ENCODE measurements around the gene GABRR2. TPM values are rescaled to one million over a fixed set of nuclear protein-coding genes. Genes with fewer than 3 reads are reported as not detected.
"Not testable (repeated sequence)": the region's sequence is repeated elsewhere in the genome, so short reads cannot be mapped to it uniquely, and the experiment has no call there.

The GABRR2 gene
- total RNA-seq, 2 experiments from 2014 or later, result 0.30 to 0.77 TPM

DNA sequence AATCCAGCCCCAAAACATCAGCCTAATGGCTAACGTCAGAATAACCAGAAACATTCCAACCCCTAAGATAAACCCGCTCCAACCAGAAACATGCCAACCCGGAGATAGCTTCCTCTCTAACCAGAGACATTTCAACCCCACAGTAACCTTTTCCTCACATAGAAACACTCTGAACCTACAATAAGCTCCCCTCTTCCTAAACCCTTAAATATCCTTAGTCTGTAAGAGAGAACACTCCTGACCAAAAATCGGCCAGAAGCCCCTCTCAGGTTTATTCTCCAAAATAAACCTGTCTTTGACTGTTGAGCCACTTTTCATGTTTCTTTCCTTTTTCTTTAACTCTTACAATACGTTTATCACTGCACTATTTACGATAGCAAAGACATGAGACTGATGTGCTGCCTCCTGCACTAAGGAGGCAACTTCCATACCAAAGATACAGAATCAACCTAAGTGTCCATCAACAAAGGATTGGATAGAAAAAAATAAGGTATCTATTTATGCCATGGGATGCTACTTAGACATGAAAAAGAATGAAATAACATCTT, 5.0 kb upstream of the GABRR2 start:
- peaks cover 32% of the 10 kb centered on the region for H3K36me3 Mint-ChIP-seq (ENCODE audit: low read depth)

DNA sequence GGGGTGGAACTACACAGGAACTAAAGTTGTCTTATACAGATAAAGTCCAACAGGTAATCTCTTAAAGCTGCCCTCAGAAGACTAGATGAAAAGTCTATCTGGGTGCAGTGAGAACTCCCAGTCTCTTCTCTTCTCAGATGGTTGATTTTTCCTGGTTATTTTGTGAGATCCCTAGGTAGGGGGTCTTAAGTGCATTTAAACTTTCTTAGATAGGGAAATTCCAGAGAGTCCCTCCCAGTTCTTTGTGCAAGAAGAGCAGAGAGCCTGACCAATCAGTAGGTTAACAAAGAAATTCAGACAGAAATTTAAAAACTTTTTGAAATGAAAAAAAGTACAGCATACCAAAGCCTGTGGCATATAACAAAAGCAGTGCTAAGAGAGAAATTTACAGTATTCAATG, 2.0 kb upstream of the GABRR2 start:
- Mint-ChIP-seq H3K27ac (no peak overlapping the region), H3K27me3 (no peaks in the 10 kb centered on the region), H3K4me1 (no peaks in the 10 kb centered on the region), H3K36me3 (ENCODE audit: low read depth) (peaks cover 17% of the 10 kb centered on the region), H3K9me3 (peaks cover 9% of the 10 kb centered on the region), H3K4me3 (no peak overlapping the region)
- ChIA-PET CTCF (no interaction called here), POLR2A (no interaction called here)
- no peak for DNase-seq

More for the DNA sequence above, 5.0 kb upstream of the GABRR2 start:
- CTCF ChIA-PET, result no interaction called here
- POLR2A ChIA-PET, result no interaction called here
- no peak for DNase-seq
- Mint-ChIP-seq H3K27ac (no peak overlapping the region), H3K27me3 (no peaks in the 10 kb centered on the region), H3K4me1 (no peaks in the 10 kb centered on the region), H3K9me3 (peaks cover 9% of the 10 kb centered on the region), H3K4me3 (no peak overlapping the region)

DNA sequence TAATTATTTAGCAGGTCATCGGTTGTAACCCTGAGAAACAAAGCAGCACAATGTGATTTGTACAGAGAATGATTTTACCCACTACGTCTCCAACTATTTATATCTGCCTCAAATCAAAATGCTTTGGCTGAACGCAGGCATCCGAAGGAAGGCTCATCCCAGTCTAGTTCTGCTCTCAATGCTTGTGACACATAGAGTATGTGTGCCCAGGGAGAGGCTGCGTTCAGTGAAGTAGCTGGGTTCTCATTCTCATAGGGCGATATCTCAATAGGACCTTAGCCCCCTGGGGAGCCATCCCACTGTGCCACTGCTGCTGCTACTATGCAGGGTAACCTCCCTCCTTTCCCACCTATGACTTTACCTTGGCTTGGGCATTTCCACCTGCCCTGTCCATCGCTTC, 407 bp downstream of the GABRR2 start:
- Mint-ChIP-seq H3K27me3 (peaks cover 3% of the 10 kb centered on the region), H3K36me3 (ENCODE audit: low read depth) (peaks cover 7% of the 10 kb centered on the region), H3K4me3 (no peak overlapping the region), H3K27ac (no peak overlapping the region), H3K9me3 (peaks cover 3% of the 10 kb centered on the region), H3K4me1 (no peaks in the 10 kb centered on the region)
- CTCF ChIA-PET, result no interaction called here
- POLR2A ChIA-PET, result no interaction called here
- no peak for DNase-seq

DNA sequence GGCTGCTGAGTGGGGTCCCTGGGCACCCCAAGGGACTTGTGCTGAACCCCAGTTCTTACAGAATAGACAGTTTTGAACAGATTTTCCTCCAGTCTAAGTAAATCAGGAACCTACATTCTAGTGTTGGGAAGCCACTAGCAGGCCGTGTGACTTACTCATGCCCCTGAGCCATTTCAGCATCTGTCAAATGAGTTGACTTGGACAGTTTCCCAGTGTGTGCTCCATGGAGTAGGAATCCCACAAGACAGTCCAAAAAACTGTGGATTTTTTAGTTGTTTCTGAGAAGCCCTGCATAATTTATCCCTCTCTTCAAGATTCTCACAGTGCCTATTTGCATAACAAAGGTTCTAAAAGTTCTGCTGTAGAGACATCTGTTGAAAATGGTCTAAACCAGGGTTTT, 2.1 kb downstream of the GABRR2 start:
- peaks cover 5% of the 10 kb centered on the region for H3K36me3 Mint-ChIP-seq (ENCODE audit: low read depth)
- POLR2A ChIA-PET, result no interaction called here
- peaks cover 2% of the 10 kb centered on the region for H3K4me1 Mint-ChIP-seq
- CTCF ChIA-PET, result no interaction called here
- H3K27me3 Mint-ChIP-seq, result peaks cover 3% of the 10 kb centered on the region
- no peak for DNase-seq
- peaks cover under 1% of the 10 kb centered on the region for H3K9me3 Mint-ChIP-seq
- no peak overlapping the region for H3K27ac Mint-ChIP-seq
- no peak overlapping the region for H3K4me3 Mint-ChIP-seq

DNA sequence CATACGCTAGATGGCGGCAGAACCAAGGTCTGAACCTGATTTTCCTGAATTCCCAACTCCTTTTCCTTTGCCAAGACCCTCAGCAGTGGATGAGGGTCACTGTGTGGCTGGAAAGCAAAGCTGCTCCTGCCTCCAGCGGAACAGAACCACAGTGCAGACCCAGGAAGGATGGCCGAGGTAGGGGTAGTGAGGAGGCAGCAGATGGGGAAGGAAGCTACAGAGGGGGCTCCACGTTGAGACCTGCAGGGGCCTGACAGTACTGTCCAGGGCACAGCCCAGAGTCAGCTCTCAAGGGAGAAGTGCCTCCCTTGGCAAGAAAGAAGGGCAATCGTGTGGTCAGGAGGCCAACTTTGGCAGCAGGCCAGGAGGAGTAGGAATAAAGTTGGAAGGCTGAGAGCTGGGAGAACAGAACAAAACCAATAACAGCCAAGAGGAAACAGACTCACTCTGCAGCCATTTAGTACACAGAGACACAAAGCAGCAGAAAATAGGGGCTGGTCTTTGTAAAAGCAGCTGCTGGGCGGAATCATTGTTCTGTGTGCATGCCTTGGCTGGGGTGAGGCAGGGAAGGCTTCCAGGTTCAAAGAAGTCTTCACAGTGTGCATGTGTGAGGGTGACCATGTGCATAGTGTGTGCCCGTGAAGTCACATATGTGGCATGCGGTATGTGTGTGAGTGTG, 3.1 kb downstream of the GABRR2 start:
- no peak for DNase-seq
- H3K27ac Mint-ChIP-seq, result no peak overlapping the region
- peaks cover 3% of the 10 kb centered on the region for H3K27me3 Mint-ChIP-seq
- H3K9me3 Mint-ChIP-seq, result no peaks in the 10 kb centered on the region
- CTCF ChIA-PET, result interaction anchor here (0.6 kb wide), 1 partner anchor 27 kb away, joined by 3 read pairs; no protein-coding TSS in a partner anchor
- no peaks in the 10 kb centered on the region for H3K36me3 Mint-ChIP-seq (ENCODE audit: low read depth)
- peaks cover 2% of the 10 kb centered on the region for H3K4me1 Mint-ChIP-seq
- POLR2A ChIA-PET, result interaction anchor here (0.6 kb wide), 1 partner anchor 38 kb away, joined by 3 read pairs; no protein-coding TSS in a partner anchor
- no peak overlapping the region for H3K4me3 Mint-ChIP-seq

DNA sequence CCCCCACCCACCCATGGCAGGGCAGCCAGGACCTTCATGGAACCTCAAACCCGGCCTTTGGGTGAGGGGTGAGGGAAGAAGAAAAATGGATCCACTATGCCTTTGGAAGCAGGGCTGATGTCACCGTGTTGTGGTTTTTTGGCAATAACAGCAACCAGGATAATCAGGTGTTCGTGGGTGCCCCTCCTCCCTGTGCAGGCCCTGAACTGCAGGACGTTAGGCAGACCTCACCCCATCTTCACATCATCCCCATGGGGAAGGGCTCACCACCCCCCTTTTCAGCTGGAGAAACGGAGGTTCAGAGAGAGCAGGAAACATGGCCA, 3.6 kb downstream of the GABRR2 start:
- H3K4me3 Mint-ChIP-seq, result no peak overlapping the region
- no peak overlapping the region for H3K27ac Mint-ChIP-seq
- no peaks in the 10 kb centered on the region for H3K9me3 Mint-ChIP-seq
- peaks cover 3% of the 10 kb centered on the region for H3K27me3 Mint-ChIP-seq
- ChIA-PET POLR2A (no interaction called here), CTCF (no interaction called here)
- no peaks in the 10 kb centered on the region for H3K36me3 Mint-ChIP-seq (ENCODE audit: low read depth)
- peaks cover 2% of the 10 kb centered on the region for H3K4me1 Mint-ChIP-seq
- DNase-seq, result no peak

DNA sequence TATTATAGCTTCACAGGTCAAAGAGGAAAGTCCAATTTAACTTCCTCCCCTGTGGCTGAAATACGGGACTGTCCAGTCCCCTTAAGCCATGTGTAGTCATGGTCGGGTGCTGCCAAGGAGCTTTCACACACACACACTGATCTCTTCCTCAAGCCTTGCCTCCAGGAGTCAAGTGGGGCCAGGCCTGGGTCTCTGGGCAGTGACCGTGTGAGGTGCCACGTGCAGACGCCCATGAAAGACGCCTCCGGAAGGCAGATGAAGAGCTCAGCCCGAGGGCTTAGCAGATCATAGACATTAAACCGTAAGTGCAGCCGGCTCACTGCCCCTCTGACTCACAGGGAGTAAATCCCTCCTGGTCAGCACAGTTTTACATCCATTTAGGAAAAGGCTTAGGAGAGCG, 4.2 kb downstream of the GABRR2 start:
- H3K27me3 Mint-ChIP-seq, result peaks cover 3% of the 10 kb centered on the region
- H3K4me1 Mint-ChIP-seq, result peaks cover 2% of the 10 kb centered on the region
- no peak for DNase-seq
- ChIA-PET CTCF (no interaction called here), POLR2A (interaction anchor here (0.6 kb wide), 1 partner anchor 460 kb away, joined by 3 read pairs; no protein-coding TSS in a partner anchor)
- no peaks in the 10 kb centered on the region for H3K9me3 Mint-ChIP-seq
- H3K4me3 Mint-ChIP-seq, result no peak overlapping the region
- no peaks in the 10 kb centered on the region for H3K36me3 Mint-ChIP-seq (ENCODE audit: low read depth)
- H3K27ac Mint-ChIP-seq, result no peak overlapping the region

DNA sequence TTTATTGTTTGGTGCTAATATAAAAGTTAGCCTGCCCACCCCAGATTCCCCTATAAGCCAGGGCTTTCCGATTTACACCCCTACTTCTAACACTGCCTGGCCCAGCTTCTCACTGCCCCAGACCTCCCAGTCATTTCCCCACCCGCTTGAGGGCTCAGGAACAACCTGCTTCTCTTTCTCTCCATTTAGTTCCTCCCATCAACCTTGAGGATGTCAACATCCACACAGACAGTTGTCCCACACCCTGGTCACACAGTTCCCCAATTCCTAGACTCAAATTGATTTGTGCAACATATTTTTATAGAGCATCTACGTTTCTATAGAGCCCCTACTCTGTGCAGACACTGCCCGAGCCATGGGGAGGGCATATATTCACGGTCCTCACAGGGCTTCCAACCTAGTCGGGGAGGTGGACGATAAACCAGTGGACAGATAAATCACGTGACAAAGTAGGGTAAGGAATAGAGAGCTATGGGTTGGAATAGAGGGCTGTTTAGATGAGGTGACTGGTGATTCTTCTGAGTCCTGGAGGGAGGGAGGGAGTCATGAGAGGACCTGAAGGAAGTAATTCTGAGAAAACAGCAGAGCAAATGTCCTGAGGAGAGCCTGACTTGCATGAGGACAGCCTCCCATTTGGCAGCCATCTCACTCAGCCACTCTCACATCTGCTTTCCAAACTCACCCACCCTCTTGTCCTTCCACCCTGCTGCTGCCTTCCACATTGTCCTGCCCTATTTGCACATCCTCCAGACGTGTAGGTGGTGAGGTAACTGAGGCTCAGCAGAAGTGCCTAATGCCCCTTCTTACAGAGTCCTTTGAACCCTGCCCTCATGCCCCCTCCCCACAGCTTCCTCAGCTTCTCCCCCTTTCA, 6.3 kb downstream of the GABRR2 start:
- POLR2A ChIA-PET, result no interaction called here
- peaks cover 2% of the 10 kb centered on the region for H3K4me1 Mint-ChIP-seq
- no peak overlapping the region for H3K4me3 Mint-ChIP-seq
- CTCF ChIA-PET, result interaction anchor here (0.6 to 1.3 kb wide), 2 partner anchors 10 to 1944 kb away, joined by 3 to 4 read pairs; no protein-coding TSS in a partner anchor
- no peaks in the 10 kb centered on the region for H3K9me3 Mint-ChIP-seq
- no peaks in the 10 kb centered on the region for H3K36me3 Mint-ChIP-seq (ENCODE audit: low read depth)
- peaks cover 6% of the 10 kb centered on the region for H3K27me3 Mint-ChIP-seq
- DNase-seq, result no peak
- H3K27ac Mint-ChIP-seq, result no peak overlapping the region

DNA sequence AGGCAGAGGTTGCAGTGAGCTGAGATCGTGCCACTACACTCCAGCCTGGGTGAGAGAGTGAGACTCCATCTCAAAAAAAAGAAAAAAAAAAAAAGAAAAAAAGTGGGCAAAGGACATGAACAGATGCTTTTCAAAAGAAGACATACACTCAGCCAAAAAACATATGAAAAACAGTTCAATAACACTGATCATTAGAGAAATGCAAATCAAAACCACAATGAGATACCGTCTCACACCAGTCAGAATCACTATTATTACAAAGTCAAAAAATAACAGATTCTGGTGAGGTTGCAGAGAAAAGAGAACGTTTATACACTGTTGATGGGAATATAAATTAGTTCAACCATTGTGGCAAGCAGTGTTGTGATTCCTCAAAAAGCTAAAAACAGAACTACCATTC, 10.6 kb downstream of the GABRR2 start:
- CTCF ChIA-PET, result interaction anchor here (0.9 kb wide), 1 partner anchor 46 kb away, joined by 3 read pairs; no protein-coding TSS in a partner anchor
- H3K36me3 Mint-ChIP-seq (ENCODE audit: low read depth); H3K9me3 Mint-ChIP-seq; H3K4me1 Mint-ChIP-seq; H3K4me3 Mint-ChIP-seq; POLR2A ChIA-PET; H3K27ac Mint-ChIP-seq; DNase-seq; H3K27me3 Mint-ChIP-seq: not testable (repeated sequence)

DNA sequence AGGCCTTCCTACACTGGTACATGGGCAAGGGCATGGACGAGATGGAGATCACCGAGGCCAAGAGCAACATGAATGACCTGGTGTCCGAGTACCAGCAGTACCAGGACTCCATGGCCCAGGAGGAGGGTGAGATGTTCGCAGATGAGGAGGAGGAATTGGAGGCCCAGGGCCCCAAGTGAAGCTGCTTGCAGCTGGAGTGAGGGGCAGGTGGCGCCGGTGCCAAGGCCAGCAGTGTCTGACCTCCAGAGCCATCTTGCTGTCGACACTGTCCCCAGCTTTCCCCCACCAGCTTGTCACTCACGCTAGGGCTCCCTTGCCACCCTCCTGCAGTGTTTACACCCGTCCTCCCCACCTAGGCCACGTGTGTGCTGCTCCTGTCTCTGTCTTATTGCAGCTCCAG, 12.2 kb downstream of the GABRR2 start:
- no peaks in the 10 kb centered on the region for H3K36me3 Mint-ChIP-seq (ENCODE audit: low read depth)
- H3K27ac Mint-ChIP-seq, result no peak overlapping the region
- H3K27me3 Mint-ChIP-seq, result peaks cover 3% of the 10 kb centered on the region
- H3K9me3 Mint-ChIP-seq, result no peaks in the 10 kb centered on the region
- DNase-seq, result no peak
- H3K4me1 Mint-ChIP-seq, result peaks cover 15% of the 10 kb centered on the region
- H3K4me3 Mint-ChIP-seq, result no peak overlapping the region
- ChIA-PET POLR2A (no interaction called here), CTCF (interaction anchor here (1.6 kb wide), 1 partner anchor 12 kb away, joined by 5 read pairs; no protein-coding TSS in a partner anchor)

DNA sequence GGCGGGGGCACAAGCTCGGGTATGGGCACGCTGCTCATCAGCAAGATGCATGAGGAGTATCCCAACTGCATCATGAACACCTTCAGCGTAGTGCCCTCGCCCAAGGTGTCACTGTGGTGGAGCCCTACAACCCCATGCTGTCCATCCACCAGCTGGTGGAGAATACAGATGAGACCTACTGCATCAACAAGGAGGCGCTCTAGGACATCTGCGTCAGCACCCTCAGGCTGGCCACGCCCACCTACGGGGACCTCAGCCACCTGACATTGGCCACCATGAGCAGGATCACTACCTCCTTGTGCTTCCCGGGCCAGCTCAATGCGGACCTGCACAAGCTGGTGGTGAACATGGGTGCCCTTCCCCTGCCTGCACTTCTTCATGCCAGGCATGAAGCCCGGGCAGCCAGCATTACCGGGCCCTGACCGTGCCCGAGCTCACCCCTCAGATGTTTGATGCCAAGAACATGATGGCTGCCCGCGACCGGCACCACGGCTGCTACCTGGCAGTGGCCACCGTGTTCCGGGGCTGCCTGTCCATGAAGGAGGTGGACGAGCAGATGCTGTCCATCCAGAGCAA, 12.8 kb downstream of the GABRR2 start:
- peaks cover 3% of the 10 kb centered on the region for H3K27me3 Mint-ChIP-seq
- H3K36me3 Mint-ChIP-seq (ENCODE audit: low read depth), result no peaks in the 10 kb centered on the region
- no peaks in the 10 kb centered on the region for H3K9me3 Mint-ChIP-seq
- no peak overlapping the region for H3K27ac Mint-ChIP-seq
- CTCF ChIA-PET, result interaction anchor here (1.6 kb wide), 1 partner anchor 11 kb away, joined by 5 read pairs; no protein-coding TSS in a partner anchor
- H3K4me1 Mint-ChIP-seq, result peaks cover 22% of the 10 kb centered on the region
- DNase-seq, result no peak
- H3K4me3 Mint-ChIP-seq, result no peak overlapping the region
- POLR2A ChIA-PET, result no interaction called here

DNA sequence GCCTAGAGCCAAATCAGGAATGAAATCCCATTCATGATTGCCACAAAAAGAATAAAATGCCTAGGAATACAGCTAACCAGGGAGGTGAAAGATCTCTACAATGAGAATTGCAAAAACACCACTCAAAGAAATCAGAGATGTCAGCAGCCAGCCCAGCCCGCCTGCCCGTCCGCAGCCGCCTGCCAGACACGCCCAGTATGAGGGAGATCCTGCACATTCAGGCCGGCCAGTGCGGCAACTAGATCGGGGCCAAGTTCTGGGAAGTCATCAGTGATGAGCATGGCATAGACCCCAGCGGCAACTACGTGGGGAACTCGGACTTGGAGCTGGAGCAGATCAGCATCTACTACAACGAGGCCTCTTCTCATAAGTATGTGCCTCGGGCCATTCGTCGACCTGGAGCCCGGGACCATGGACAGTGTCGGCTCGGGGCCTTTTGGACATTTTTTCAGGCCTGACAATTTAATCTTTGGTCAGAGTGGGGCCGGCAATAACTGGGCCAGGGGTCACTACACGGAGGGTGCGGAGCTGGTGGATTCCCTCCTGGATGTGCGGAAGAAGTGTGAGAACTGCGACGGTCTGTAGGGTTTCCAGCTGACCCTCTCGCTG, 13.4 kb downstream of the GABRR2 start:
- CTCF ChIA-PET, result interaction anchor here (1.6 kb wide), 1 partner anchor 11 kb away, joined by 5 read pairs; no protein-coding TSS in a partner anchor
- Mint-ChIP-seq H3K4me3 (no peak overlapping the region), H3K27me3 (peaks cover 3% of the 10 kb centered on the region), H3K9me3 (no peaks in the 10 kb centered on the region), H3K36me3 (ENCODE audit: low read depth) (no peaks in the 10 kb centered on the region), H3K27ac (no peak overlapping the region), H3K4me1 (peaks cover 22% of the 10 kb centered on the region)
- POLR2A ChIA-PET, result no interaction called here
- no peak for DNase-seq

All from activated CD4-positive, alpha-beta T cell treated with anti-CD3 and anti-CD28 coated beads, Interleukin-2, amount 10 ng/mL, durations not matched to agents 7 days and 5 days (primary cell).